ENCODE data around the gene APPBP2. TPM values are rescaled to one million over a fixed set of nuclear protein-coding genes. Genes with fewer than 3 reads are reported as not detected.

APPBP2 gene
- total and polyA plus RNA-seq, 2 of the 8 experiments (the other 6 are each of a cell fraction or from before 2014, with no cell fraction given): 3.3 to 18.0 TPM

GRCh38 chr17:60562421-60562820 lies 36.4 kb upstream of the APPBP2 start:
- no peak overlapping the region for H3K23ac ChIP-seq (ENCODE audit: insufficient read length)
- no peak overlapping the region for H2BK20ac ChIP-seq (ENCODE audit: low read length)
- WGBS, 2 experiments (ENCODE audit: extremely low coverage in 1 of 2, insufficient coverage in 1 of 2, insufficient read length in 1 of 2, insufficient replicate concordance in 2 of 2, low coverage in 1 of 2, low lambda C conversion rate in 2 of 2, missing lambda C conversion rate in 1 of 2): 84% methylated on average over 3 of the region's 3 CpGs; no CpG with 5 or more reads in 1 of the 2 experiments
- no peaks in the 10 kb centered on the region for H3K79me1 ChIP-seq (ENCODE audit: low read depth, low read length)
- no peak overlapping the region for H3K18ac ChIP-seq (ENCODE audit: extremely low read depth, low read length)
- H3K4me1 ChIP-seq (replicated peaks in 1 of 4; ENCODE audit: control insufficient read depth in 3 of 4, insufficient read depth in 4 of 4, low read length in 3 of 4): no peaks in the 10 kb centered on the region
- H3K56ac ChIP-seq (replicated peaks; ENCODE audit: insufficient read length, low read depth, low read length): no peak overlapping the region
- H2BK120ac ChIP-seq (replicated peaks; ENCODE audit: low read depth, low read length): no peak overlapping the region
- no peak overlapping the region for H4K8ac ChIP-seq (ENCODE audit: extremely low read depth, insufficient read depth, low read length)
- TF ChIP-seq CREB1 (IDR thresholded peaks at IDR 0.05): no peak
- no peak for TF ChIP-seq MAX (IDR thresholded peaks at IDR 0.05)
- no peak for TF ChIP-seq CBX8 (IDR thresholded peaks at IDR 0.05; ENCODE audit: borderline replicate concordance, low read depth, low read length)
- TF ChIP-seq BCL11A (IDR thresholded peaks at IDR 0.05; ENCODE audit: low read depth in 2 of 2, low read length in 2 of 2): no peak
- TF ChIP-seq JUND (IDR thresholded peaks at IDR 0.05; ENCODE audit: low read length): no peak
- TF ChIP-seq CTBP2 (IDR thresholded peaks at IDR 0.05; ENCODE audit: borderline replicate concordance, insufficient read depth, insufficient read length, low read length): no peak
- no peak for TF ChIP-seq BACH1 (IDR thresholded peaks at IDR 0.05; ENCODE audit: low read length)
- no peak for TF ChIP-seq GABPA (IDR thresholded peaks at IDR 0.05; ENCODE audit: borderline replicate concordance, insufficient read depth, low read length)
- TF ChIP-seq SUZ12 (IDR thresholded peaks at IDR 0.05; ENCODE audit: low read length): no peak
- no peak for TF ChIP-seq RBBP5 (IDR thresholded peaks at IDR 0.05; ENCODE audit: borderline replicate concordance, low read depth, low read length)
- TF ChIP-seq POLR2AphosphoS5 (IDR thresholded peaks at IDR 0.05; ENCODE audit: low read depth, low read length): no peak
- no peak for TF ChIP-seq SP4 (IDR thresholded peaks at IDR 0.05; ENCODE audit: low read length)
- no peak for TF ChIP-seq SIRT6 (IDR thresholded peaks at IDR 0.05; ENCODE audit: low read length)
- no peak for TF ChIP-seq NRF1 (IDR thresholded peaks at IDR 0.05; ENCODE audit: low read depth, low read length)
- no peak for TF ChIP-seq SIN3A (conservative IDR thresholded peaks at IDR 0.05 in 1 of 2, IDR thresholded peaks at IDR 0.05 in 1 of 2; ENCODE audit: low read depth in 1 of 2, low read length in 2 of 2)
- H3K79me2 ChIP-seq (ENCODE audit: control insufficient read depth in 1 of 2, insufficient read depth in 2 of 2, low read length in 2 of 2): no peaks in the 10 kb centered on the region
- H2BK12ac ChIP-seq (ENCODE audit: low read depth, low read length): no peak overlapping the region
- H3K4me3 ChIP-seq (ENCODE audit: extremely low read depth in 1 of 4, insufficient read depth in 2 of 4, low read depth in 3 of 4, low read length in 4 of 4): no peak overlapping the region
- no peak overlapping the region for H3K4ac ChIP-seq (replicated peaks; ENCODE audit: insufficient read length, low read depth, low read length)
- H4K20me1 ChIP-seq (replicated peaks in 1 of 2; ENCODE audit: control insufficient read depth in 1 of 2, insufficient read depth in 2 of 2, low read length in 2 of 2): no peaks in the 10 kb centered on the region
- H3K14ac ChIP-seq (ENCODE audit: insufficient read length): no peak overlapping the region
- CTCF ChIA-PET (ENCODE audit: partially characterized antibody): interaction anchor here (0.7 to 1.3 kb wide), 4 partner anchors 9 to 419 kb away, joined by 3 to 4 read pairs (median 3); no protein-coding TSS in a partner anchor
- H2AFZ ChIP-seq (ENCODE audit: low read length): no peak overlapping the region
- no peak overlapping the region for H4K5ac ChIP-seq (ENCODE audit: insufficient read length, low read depth, low read length)
- no peak overlapping the region for H3K4me2 ChIP-seq (ENCODE audit: insufficient read depth in 1 of 2, low read depth in 2 of 2, low read length in 2 of 2)
- FAIRE-seq: no peak
- no peaks in the 10 kb centered on the region for H3K27me3 ChIP-seq (replicated peaks in 1 of 4; ENCODE audit: control insufficient read depth in 3 of 4, extremely low read depth in 1 of 4, insufficient read depth in 3 of 4, low read length in 3 of 4)
- H3K36me3 ChIP-seq (ENCODE audit: control insufficient read depth in 2 of 4, insufficient read depth in 4 of 4, low read length in 3 of 4): no peaks in the 10 kb centered on the region; a peak in 1 of 8 replicates
- H3K9me3 ChIP-seq (ENCODE audit: insufficient read depth in 2 of 2, low read depth in 1 of 2, low read length in 1 of 2): peaks cover 10 to 14% of the 10 kb centered on the region in 2 experiments
- POLR2A ChIA-PET (ENCODE audit: partially characterized antibody): no interaction called here
- no peak overlapping the region for H2BK15ac ChIP-seq (ENCODE audit: low read length)
- no peak overlapping the region for H2AK5ac ChIP-seq (ENCODE audit: low read depth, low read length)
- H3K23me2 ChIP-seq (ENCODE audit: low read depth, low read length): no peaks in the 10 kb centered on the region
- no peak for DNase-seq (ENCODE audit: low read depth in 1 of 2, low spot score in 2 of 2)
- no peak overlapping the region for H2BK5ac ChIP-seq (ENCODE audit: low read depth, low read length)
- no peak overlapping the region for H3K9ac ChIP-seq (replicated peaks in 1 of 4; ENCODE audit: extremely low read depth in 1 of 4, low read depth in 3 of 4, low read length in 3 of 4)
- H3K27ac ChIP-seq (ENCODE audit: low read depth, low read length): no peak overlapping the region
- no peak overlapping the region for H4K91ac ChIP-seq (replicated peaks; ENCODE audit: insufficient read length, low read length)

All from H1 (cell line).